NCI-H1694 treated with DMSO at 0.1 percent for 48 hours (cell line): ENCODE results near the gene BMP7.
"Not testable (repeated sequence)": the region's sequence is repeated elsewhere in the genome, so short reads cannot be mapped to it uniquely, and the experiment has no call there.

ENCODE experiments used
- DNase-seq: peaks from one replicate; lab custom pipeline; 2025; lab: John Stamatoyannopoulos, UW

The BMP7 gene

DNA sequence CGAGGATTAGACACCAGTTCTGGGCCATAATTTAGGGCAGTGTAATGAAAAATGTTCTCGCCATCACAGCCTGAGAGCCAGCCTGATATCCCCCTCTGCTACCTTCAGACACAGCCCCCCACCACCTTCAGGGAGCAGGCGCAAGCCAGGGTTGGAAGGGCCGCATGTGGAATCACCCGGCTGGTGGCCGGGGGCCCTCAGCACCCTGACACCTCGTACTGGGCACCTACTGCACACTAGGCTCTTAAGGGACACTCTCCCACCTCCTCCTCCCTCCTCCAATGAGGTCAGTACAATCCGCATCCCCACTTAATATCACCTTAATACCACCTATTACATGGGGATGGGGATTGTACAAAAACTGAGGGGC lies 55.5 kb downstream of the BMP7 start:
- DNase-seq, result no peak

DNA sequence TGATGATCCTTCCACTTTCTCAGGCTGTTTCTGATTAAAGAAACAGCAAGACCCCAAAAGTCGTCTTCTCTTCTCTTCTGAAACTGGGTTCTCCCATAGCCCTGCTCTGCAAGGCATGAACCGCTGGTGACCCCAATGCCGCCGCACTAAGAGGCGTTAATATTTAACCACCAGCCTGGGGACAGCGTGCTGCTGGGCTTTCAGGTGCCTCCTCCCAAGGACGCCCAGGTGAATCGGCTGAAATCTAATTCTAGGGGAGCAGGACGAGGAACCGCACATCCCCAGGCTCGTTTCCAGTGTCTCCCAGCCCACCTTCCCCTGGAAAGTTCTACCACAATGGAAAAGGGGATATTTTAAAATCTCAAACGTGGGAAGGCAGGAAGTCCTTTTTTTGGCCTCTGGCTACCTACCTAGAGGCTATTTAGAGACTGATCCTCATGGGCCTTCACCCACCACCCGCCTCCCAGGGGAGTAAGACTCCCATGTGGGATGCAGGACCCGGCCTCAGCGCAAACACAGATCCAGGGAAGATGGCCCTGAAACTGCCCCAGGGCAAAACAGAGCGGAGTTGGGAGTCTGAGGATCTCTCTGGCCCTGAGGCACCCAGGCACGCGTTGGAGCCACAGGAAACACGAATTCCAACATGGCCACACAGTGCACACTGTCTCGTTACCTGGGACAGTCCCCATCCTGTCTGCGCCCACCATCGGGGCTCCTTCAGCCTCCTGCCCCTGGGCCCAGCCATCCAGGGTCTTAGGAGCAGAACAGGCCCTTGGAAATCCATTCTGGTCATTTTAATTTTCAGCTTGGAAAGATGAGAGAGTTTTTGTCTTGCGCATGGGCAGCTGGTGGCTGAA lies 56.2 kb downstream of the BMP7 start:
- DNase-seq, result no peak

DNA sequence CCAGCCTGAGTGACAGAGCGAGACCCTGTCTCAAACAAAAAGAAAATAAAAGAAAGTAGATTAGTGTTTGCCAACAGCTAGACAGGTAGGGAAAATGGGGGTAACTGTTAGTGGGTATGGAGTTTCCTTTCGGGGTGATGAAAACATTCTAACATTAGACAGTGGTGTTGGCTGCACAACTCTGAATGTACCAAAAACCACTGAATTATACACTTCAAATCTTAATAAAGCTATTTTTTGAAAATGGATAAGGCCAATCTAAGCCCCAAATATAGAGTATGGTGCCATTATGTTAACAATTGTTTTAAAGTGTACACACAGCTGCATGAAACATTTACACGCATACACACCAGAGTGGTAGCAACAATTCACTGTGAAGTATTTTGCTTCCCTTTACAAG lies 57.0 kb downstream of the BMP7 start:
- DNase-seq, result no peak

DNA sequence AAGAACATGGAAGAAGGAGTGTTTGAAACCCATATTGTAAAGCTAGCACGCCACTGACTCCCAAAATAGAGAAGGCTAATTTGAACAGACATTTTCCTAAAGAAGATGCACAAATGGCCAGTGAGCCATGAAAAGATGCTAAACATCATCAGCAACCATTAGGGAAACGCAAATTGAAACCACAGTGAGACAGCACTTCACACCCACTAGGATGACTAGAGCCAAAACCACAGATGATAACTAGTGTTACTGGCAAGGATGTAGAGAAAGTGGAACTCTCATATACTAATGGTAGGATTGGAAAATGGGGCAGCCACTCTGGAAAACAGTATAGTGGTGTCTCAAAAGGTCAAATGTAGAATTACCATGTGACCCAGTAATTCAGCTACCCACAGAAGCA lies 58.2 kb downstream of the BMP7 start:
- DNase-seq, result no peak

DNA sequence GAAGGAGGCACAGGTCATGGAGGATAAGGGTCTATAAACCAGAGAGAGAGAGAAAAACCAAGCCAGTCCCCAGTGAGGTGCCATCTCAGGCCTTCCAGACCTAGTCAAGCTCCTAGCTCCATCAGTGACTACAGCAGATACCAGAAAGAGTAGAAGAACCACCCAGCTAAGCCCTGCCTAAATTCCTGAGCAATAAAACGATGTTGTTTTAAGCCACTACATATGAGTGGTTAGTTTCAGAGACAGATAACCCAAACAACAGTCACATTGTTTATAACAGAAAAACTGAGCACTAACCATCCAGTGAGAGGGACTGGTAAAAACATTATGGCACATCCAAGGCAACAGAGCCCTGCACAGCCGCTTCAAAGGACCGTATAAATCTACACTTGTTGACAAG lies 59.2 kb downstream of the BMP7 start:
- no peak for DNase-seq

DNA sequence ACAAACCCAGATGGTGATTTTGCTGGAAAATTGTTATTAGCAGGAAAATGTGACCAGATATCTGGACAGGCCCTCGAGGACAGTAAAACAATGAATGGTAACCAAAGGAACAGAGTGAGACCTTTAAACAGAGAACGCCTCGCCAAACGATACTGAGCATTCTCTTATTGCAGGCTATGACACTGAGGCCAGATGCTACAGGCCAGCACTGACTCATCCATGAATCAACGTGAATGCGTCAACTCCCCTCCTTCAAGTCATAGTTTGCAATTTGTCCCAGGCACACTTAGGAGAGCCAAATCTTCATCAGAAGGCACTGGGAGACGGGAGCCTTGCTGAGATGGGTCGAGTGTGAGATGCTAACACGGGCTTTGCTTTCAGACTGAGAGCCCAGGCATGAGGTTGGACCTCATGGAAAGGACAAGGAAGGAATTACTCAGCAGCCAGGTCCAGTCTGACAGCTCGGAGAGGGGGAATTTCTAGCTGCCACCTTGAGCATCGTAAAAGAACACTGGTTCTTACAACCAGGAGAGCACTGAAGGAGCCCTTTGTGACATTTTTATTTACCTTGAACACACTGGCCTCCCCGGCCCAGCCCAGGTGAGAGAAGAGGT lies 60.7 kb downstream of the BMP7 start:
- no peak for DNase-seq

DNA sequence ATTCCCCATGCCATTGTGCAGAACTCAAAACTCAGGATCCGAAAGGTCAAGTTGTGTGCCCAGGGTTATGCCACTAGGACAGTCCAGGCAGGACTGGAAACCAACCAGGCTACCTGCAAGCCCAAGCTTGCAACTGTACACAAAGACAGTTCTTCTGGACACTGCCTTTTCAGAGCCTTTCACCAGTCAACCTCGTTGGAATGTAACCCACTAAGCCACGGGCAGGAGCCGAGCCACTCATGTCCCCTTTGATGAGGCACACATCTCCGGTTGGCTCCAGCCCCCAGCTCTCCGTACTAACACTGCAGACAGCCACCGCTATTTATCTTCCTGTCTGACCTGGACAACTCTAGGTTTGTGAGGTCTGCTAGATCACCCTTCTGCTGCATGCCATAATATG lies 62.5 kb downstream of the BMP7 start:
- no peak for DNase-seq

DNA sequence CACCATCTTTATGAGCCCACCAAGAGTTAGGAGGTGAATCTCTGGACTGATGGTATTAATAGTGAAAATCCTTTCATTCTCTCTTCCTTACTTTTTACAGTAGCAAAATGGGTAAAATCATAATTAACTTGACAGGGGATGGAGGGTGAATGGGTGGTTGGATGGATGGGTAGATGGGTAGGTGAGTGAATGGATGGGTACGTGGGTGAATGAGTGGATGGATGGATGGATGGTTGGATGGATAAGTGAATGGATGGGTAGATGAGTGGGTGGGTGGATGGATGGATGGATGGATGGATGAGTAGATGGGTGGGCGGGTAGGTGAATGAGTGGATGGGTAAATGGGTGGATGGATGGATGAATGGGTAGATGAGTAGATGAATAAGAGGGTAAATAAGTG lies 63.2 kb downstream of the BMP7 start:
- no peak for DNase-seq

DNA sequence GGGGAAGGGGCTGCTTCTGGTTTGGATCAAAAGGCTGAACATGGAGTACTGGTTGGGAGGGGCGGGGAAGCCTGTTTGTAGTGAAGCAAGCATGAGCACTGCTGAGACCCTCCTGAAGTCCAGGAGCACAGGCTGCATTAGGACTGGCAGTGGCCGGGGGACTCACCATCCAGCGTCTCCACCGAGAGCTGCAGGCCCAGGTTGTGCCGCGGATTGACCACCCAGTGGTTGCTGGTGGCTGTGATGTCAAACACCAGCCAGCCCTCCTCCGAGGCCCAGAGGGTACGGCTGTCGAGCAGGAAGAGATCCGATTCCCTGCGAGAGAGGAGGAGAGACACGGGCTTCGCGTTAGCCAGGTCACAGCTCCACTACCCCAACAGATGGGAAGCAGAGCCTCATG lies 64.1 kb downstream of the BMP7 start:
- no peak for DNase-seq

DNA sequence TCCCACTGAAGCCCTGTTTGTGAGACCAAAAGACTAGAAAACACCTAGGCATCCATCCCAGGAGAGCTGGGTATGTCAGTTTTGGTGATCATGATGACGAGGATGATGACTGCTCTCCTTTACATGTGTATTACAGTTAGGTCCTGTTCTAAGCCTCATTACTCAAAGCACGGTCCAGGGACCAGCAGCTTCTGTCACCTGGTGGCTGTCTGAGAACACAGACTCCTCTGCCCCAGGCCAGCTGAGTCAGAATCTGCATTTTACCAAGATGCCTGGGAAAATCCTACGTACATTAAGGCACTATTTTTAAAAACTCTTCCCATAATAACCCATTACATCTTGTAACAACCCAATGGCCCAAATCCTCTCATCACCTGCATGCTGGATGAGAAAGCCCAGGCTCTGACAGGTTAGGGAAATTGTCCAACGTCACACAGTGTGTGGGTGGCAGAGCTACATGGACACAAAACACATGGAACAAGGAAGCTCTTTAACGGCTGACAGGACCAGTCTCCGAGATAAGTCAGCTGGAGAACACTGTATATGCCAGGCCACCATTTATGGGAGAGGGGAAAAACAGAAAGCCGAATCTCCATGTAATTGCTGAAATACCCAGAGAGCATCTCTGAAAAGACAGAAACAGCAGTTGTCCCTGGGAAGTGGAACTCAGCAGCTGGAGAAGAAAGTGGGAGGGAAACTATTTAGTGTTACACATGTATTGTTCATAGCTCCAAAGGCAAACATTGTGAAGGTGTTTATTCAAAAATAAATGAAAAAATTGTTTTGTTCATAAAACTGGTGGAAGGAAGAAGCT lies 65.4 kb downstream of the BMP7 start:
- DNase-seq, result no peak

DNA sequence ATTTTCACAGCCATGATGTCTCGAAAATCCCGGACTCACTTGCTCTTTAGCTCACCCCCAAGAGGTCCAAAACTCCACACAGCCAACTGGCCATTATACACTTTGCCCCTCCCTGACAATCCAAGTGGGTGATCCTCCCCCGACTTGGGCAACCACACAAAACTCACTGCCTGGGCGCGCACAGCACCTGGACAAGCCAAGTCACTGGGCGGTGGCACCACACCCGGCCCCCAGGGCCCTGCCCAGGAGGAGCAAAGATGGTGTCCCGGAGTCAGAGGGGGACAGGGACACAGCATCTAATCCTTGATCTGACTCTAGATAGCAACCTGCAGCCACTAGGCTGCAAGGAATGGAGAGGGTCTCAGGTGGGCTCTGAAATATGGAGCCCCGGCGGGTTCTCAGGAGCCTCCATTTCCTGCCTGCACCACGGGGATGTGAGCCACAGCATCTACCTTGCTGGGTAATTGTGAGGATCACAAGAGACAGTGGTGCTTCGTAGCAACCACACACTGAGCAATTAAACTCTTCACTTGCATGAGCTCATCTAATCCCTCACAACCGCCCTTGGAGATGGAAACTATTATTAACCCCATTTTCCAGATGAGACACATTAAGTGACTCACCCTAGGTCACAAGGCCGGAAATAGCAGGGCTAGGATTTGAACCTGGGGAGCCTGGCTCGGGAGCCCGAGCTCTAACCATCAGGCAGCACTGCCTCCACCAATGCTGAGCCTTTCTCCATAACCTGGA lies 66.6 kb downstream of the BMP7 start:
- no peak for DNase-seq

DNA sequence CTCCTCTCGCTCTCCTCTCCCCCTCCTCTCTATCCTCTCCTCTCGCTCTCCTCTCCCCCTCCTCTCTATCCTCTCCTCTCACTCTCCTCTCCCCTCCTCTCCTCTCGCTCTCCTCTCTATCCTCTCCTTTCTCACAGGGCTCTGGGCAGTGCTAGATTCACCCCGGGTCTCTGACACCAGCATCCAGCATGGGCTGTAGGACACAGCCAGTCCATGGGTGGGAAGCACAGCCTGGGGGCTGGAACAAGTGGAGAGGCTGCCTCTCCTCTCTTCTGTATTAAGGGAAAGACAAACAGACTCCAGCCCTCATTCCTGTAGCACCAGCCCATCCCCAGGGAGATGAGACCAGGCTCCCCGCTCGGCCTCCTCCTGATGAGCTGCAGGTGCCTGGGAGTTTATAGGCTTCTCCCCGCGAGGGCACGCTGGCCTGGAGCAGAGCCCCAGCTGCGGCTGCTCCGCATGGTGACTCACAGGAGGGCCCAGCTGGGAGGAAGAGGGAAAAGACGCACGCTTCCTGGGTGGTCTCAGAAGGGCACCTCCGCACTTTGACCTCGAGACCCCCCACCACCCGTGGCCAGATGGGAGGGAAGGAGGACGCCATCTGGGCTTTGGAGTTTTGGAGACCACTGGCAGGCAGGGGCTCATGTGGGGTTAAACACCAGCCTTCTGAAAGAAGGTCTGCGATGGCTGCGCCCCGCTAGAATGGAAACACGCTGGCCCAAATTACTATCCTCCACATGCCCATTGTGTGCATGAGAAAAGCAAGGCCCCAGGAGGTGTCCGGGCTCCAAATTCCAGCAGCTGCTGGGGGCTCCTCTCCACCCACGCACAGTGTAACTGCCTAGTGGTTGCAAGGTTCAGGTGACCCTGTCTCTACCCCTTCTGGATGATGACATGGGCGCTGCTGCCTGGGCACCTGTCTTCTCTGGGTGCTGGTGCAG lies 68.0 kb downstream of the BMP7 start:
- no peak for DNase-seq

DNA sequence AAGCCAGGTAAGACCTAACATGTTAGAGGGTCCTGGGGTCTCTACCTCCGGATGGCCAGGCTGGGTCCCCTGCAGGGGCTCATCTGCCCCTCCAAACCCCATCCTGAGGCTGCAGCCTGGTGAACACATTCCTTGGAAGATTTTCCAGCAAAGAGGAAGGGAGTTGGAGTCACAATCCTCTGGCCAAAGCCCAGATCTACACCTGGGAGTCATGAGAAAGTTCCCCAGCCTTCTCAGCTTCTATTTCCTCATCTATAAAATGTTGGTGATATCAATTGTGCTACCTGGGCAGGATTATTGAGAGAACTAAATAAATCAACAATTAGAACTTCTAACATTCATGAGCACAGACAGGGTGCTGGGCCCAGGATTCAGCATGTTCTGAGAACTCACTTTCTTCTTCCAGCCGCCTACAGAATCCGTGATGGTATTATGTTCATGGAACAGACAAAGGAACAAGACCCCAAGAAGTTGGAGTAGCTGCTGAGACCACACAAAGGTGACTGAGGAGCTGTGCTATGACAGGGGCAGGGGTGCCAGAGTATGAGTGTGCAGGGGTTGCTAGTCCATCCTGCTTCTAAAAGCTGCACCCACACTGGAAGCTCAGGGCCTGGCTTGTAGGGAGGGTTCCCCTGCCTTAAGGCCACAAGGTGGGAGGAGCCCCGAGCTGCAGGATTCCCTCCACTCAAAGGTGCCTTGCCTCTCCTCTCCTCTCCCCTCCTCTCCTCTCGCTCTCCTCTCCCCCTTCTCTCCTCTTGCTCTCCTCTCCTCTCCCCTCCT lies 68.9 kb downstream of the BMP7 start:
- no peak for DNase-seq

DNA sequence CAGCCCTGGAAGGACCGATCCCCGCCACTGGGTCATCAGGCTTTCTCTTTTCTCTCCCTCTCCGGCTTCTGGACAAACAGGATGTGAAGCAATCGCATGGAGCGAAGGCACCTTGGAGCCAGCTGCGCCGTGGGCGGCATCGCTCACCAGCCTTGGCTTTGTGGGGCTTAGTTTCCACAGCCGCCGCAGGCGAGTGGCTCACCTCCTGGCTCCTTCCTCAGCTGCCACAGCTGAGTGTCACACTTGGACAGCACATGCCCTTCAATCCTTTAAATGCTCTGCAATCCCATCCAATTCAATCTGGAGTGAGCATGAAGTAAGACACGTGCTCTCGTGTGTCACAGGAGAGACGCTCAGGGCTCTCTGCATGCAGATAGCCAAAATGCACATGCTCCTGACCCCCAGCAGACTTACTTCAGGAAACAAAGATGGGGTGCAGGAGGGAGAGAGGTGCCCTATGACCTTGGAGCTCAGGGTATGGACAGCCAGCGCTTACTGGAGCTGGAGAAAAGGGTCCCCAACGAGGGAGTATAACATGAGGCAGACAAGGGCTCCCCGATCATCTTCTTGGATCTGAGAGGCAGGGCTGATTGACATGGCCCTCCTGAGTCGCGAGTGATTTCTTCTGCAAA lies 70.9 kb downstream of the BMP7 start:
- no peak for DNase-seq

DNA sequence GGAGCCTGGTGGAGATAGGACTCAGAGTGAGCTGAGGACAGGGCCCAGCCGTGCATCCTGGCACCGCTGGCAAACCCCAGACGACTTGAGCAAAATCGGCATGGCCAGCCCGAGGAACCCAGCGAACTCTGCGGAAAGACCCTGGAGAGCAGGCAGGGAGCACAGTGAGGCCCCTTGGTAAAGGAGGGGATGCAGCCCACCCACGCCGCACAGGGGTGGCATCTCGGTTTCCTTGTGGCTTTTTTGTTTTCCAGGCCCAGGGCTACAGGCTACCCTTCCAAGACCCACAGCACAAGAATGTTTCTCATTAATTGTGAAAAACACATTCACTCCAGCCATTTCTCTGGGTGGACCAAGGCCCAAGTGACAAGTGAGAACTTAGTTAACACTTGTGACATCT lies 71.4 kb downstream of the BMP7 start:
- no peak for DNase-seq

DNA sequence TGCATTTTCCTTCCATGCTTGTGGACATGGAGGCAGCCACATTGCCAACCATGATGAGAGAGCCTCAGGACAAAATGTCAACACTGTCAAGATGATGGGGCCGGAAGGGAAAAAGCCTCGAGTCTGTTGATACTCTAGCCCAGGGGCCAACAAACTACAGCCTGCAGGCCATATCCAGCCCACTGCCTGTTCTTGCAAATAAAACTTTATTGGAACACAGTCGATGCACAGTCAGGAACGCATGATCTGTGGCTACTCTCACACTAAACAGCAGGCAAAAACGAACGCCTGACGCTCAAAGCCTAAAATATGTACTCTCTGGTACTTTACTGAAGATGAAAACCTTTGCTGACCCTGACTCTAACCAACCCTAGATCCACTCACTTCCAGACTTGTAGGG lies 72.3 kb downstream of the BMP7 start:
- DNase-seq, result no peak

DNA sequence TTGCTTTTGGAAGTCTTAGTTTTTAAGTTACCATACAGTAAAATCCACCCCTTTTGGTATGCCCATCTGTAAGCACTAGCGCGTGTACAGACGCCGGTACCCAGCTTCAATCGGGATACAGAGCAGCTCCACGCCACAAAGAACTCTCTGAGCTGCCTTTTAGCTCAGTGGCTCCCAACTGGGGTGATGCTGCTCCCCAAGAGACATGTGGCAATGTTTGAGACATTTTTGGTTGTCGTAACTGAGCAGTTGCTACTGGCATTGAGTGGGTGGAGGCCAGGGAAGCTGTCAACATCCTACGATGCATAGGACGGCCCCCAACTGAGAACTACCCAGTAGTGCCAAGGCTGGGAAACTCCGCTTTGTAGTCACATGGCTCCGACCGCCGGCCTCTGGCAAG lies 73.3 kb downstream of the BMP7 start:
- DNase-seq, result no peak

DNA sequence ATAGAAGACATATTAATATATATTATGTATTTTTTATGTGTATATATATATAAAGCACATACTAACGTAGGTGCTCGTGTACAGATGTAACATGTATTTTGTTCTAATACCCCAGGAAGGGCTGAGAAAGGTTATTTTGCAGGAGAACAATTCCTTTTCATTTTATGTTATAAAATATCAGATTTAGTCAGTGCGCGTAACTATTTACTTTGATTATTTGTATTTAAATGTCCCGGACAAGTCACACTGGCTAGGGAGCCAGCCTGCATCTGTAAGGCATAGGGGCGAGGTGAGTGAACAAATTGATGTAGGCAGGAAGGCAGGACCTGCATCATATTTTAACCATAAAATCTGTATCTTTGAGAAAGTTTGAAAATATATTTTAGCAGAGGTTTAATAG lies 74.1 kb downstream of the BMP7 start:
- no peak for DNase-seq

DNA sequence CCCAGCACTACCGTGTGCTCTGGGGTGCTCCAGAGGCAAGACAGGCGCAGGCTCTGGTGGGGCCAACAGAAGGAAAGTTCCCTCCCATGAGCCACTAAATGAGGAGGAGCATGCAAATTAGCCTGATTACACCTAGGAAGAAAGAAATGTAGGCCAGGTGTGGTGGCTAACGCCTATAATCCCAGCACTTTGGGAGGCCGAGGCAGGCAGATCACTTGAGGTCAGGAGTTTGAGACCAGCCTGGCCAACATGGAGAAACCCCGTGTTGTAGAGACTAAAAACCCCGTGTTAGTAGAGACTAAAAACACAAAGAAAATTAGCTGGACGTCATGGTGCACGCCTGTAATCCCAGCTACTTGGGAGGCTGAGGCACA lies 75.2 kb downstream of the BMP7 start:
- DNase-seq, result not testable (repeated sequence)
